Panc1 (cell line): ENCODE results near the gene HLA-DQA1. TPM values are rescaled to one million over a fixed set of nuclear protein-coding genes. Genes with fewer than 3 reads are reported as not detected.
"Not testable (repeated sequence)": the region's sequence is repeated elsewhere in the genome, so short reads cannot be mapped to it uniquely, and the experiment has no call there.

Experiments used
- ATAC-seq: fragments of 200-7000 bp; cut with Tn5 transposase; 2 replicates; pipeline ENCODE4 v1.9.1; 2020; ENCODE audit warnings: mild to moderate bottlenecking, moderate library complexity
- BruUV-seq: library from RNA; stranded (reverse); fragments of 400-500 nt; replicated peaks from 2 replicates; lab custom pipeline; 2021; lab: Mats Ljungman, UMichigan
- CTCF ChIA-PET: fragments of 300-600 bp; sonication (Branson Sonifier 250); formaldehyde crosslinking; loops from one replicate; lab custom pipeline; 2022; ENCODE audit warnings: antibody characterized with exemption; lab: Charles Lee
- POLR2A ChIA-PET: fragments of 300-600 bp; sonication (Branson Sonifier 250); formaldehyde crosslinking; loops from one replicate; lab custom pipeline; 2022; ENCODE audit warnings: antibody characterized with exemption; lab: Charles Lee
- DNase-seq: peaks from one replicate; pipeline ENCODE4 v3.0.0-alpha.2; 2010; ENCODE audit warnings: low read depth, low spot score
- H3K27ac ChIP-seq: 2 replicates; pipeline ENCODE4 v1.5.1; 2011; ENCODE audit warnings: mild to moderate bottlenecking, low read length, inconsistent platforms
- H3K27me3 ChIP-seq: fragments of 200-500 bp; sonication (Bioruptor generic); 2 replicates; pipeline ENCODE4 v1.6.0; 2014; ENCODE audit warnings: low read length, inconsistent platforms; ENCODE audit not compliant: control insufficient read depth, insufficient read depth
- H3K36me3 ChIP-seq: fragments of 200-500 bp; sonication (Bioruptor generic); 2 replicates; pipeline ENCODE4 v1.5.1; 2014; ENCODE audit warnings: inconsistent platforms, mild to moderate bottlenecking, low read length, moderate library complexity; ENCODE audit not compliant: control insufficient read depth, insufficient read depth
- H3K4me1 ChIP-seq: 2 replicates; pipeline ENCODE4 v1.5.1; 2011; ENCODE audit warnings: inconsistent platforms, mild to moderate bottlenecking, low read length, moderate library complexity; ENCODE audit not compliant: control insufficient read depth, insufficient read depth
- H3K4me3 ChIP-seq, 2 experiments: 2 replicates each; pipeline ENCODE4 v1.5.1; 2011 to 2012; ENCODE audit warnings: low read depth in 2 of 2, low read length in 2 of 2, mild to moderate bottlenecking in 2 of 2, inconsistent platforms in 1 of 2, moderate library complexity in 1 of 2
- H3K9me3 ChIP-seq: fragments of 200-500 bp; sonication (Bioruptor generic); 2 replicates; pipeline ENCODE4 v1.5.1; 2014; ENCODE audit warnings: low read depth, mild to moderate bottlenecking, inconsistent platforms, low read length, moderate library complexity; ENCODE audit not compliant: control insufficient read depth, insufficient read depth
- POLR2AphosphoS5 ChIP-seq: IDR thresholded peaks from 2 replicates; pipeline ENCODE4 v1.6.1; 2012; ENCODE audit warnings: mild to moderate bottlenecking, low read depth, low read length, moderate library complexity
- SIN3A ChIP-seq: IDR thresholded peaks from 2 replicates; pipeline ENCODE4 v1.6.1; 2012; ENCODE audit warnings: low read depth, mild to moderate bottlenecking, low read length, moderate library complexity, borderline replicate concordance; ENCODE audit not compliant: insufficient read depth
- TCF7L2 ChIP-seq: IDR thresholded peaks from 2 replicates; pipeline ENCODE4 v1.6.1; 2011; ENCODE audit warnings: mild to moderate bottlenecking, low read depth, low read length, inconsistent platforms
- in situ Hi-C: cut with HindIII; loops from 2 replicates; pipeline ENCODE4 v1.10.0; 2016; ENCODE audit warnings: low sequenced_read_pairs, low pct_unique_long_range_greater_than_20kb
- intact Hi-C: fragments of 100-400 bp; cut with micrococcal nuclease; formaldehyde crosslinking; loops from one replicate; pipeline ENCODE4 v1.10.0; 2022; ENCODE audit not compliant: unreplicated experiment
- total RNA-seq: library from RNA; stranded (reverse); gene quantifications from one replicate; pipeline ENCODE4 v1.2.1, GENCODE V29; 2021; ENCODE audit not compliant: unreplicated experiment
- TF ChIP-seq, protein P1 (sequence below), 2 experiments: IDR thresholded peaks; 2 replicates each; pipeline ENCODE4 v1.6.1; 2011 to 2012; ENCODE audit warnings: low read depth in 2 of 2, control low read depth in 1 of 2, low read length in 1 of 2, mild to moderate bottlenecking in 1 of 2, moderate library complexity in 1 of 2; ENCODE audit not compliant: insufficient read depth in 1 of 2
- TF ChIP-seq, protein P2 (sequence below): fragments of 450-650 bp; IDR thresholded peaks from 2 replicates; pipeline ENCODE4 v1.5.1; 2017; ENCODE audit warnings: mild to moderate bottlenecking

HLA-DQA1 gene
- total RNA-seq, 1 experiment from 2014 or later = 0.39 TPM

DNA sequence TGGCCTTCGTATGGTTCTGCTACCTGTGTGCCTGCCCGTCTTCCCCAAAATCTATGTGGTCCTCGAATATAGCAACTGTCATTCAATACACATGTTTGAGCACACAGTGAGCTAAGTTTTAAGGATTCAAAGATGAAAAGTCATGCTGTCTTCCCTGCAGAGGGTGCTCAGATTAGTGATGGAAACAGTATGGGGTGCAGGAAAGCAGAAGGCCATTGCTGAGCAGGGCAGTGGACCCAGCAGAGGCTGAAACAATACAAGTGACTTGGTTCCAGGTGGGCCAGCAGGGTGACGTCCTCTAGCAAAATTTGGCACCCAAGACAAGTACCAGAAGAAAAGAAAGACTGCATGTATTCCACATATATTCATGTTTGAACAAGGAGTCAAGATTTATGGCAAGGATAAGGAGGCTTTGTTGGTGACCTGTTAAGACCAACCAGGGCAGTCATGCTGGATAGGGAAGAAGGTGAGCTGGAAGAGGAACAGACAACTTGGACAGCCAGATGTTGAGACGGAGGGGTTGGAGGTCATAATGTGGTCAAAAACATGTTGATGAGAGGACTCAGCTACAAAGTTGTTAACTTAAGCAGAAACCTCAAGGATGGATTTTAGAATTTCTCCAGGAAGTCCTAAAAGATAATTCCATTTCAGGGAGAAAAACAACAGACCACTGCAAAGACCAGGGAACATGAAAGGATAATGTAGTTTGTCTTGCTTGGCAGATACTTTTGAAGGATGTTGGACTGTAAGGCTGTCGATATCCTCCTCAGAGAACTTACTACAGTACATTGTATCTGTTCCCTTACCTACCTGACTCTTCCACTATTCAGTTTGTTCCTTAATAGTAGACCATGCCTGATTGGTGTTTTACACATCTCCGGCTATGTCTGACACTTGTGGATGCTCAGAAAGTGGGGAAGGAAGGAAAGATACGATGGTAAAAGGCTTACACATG lies 2.5 kb downstream of the HLA-DQA1 start:
- intact Hi-C loops = no loop called here
- in situ Hi-C loops = no loop called here

DNA sequence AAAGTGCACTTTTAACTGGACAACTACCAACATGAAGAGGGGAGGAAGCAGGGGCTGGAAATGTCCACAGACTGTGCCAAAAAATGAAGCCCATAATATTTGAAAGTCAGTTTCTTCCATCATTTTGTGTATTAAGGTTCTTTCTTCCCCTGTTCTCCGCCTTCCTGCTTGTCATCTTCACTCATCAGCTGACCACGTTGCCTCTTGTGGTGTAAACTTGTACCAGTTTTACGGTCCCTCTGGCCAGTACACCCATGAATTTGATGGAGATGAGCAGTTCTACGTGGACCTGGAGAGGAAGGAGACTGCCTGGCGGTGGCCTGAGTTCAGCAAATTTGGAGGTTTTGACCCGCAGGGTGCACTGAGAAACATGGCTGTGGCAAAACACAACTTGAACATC lies 3.9 kb downstream of the HLA-DQA1 start:
- TF ChIP-seq, protein P1, sequence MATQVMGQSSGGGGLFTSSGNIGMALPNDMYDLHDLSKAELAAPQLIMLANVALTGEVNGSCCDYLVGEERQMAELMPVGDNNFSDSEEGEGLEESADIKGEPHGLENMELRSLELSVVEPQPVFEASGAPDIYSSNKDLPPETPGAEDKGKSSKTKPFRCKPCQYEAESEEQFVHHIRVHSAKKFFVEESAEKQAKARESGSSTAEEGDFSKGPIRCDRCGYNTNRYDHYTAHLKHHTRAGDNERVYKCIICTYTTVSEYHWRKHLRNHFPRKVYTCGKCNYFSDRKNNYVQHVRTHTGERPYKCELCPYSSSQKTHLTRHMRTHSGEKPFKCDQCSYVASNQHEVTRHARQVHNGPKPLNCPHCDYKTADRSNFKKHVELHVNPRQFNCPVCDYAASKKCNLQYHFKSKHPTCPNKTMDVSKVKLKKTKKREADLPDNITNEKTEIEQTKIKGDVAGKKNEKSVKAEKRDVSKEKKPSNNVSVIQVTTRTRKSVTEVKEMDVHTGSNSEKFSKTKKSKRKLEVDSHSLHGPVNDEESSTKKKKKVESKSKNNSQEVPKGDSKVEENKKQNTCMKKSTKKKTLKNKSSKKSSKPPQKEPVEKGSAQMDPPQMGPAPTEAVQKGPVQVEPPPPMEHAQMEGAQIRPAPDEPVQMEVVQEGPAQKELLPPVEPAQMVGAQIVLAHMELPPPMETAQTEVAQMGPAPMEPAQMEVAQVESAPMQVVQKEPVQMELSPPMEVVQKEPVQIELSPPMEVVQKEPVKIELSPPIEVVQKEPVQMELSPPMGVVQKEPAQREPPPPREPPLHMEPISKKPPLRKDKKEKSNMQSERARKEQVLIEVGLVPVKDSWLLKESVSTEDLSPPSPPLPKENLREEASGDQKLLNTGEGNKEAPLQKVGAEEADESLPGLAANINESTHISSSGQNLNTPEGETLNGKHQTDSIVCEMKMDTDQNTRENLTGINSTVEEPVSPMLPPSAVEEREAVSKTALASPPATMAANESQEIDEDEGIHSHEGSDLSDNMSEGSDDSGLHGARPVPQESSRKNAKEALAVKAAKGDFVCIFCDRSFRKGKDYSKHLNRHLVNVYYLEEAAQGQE (IDR thresholded peaks at IDR 0.05; ENCODE audit: insufficient read depth in 1 of 2, low read depth in 2 of 2, low read length in 1 of 2) = no peak
- TF ChIP-seq TCF7L2 (no peak), POLR2AphosphoS5 (no peak)
- TF ChIP-seq, protein P2, sequence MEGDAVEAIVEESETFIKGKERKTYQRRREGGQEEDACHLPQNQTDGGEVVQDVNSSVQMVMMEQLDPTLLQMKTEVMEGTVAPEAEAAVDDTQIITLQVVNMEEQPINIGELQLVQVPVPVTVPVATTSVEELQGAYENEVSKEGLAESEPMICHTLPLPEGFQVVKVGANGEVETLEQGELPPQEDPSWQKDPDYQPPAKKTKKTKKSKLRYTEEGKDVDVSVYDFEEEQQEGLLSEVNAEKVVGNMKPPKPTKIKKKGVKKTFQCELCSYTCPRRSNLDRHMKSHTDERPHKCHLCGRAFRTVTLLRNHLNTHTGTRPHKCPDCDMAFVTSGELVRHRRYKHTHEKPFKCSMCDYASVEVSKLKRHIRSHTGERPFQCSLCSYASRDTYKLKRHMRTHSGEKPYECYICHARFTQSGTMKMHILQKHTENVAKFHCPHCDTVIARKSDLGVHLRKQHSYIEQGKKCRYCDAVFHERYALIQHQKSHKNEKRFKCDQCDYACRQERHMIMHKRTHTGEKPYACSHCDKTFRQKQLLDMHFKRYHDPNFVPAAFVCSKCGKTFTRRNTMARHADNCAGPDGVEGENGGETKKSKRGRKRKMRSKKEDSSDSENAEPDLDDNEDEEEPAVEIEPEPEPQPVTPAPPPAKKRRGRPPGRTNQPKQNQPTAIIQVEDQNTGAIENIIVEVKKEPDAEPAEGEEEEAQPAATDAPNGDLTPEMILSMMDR = no peak
- no peaks in the 10 kb centered on the region for H3K9me3 ChIP-seq
- no TSS peak for BruUV-seq
- peaks cover 17% of the 10 kb centered on the region for H3K27me3 ChIP-seq
- POLR2A ChIA-PET = no interaction called here
- CTCF ChIA-PET = no interaction called here
- no peaks in the 10 kb centered on the region for H3K36me3 ChIP-seq
- H3K27ac ChIP-seq = no peak overlapping the region
- no peak for DNase-seq
- no peak for ATAC-seq
- in situ Hi-C loops (no loop called here), intact Hi-C loops (no loop called here)
- no peaks in the 10 kb centered on the region for H3K4me1 ChIP-seq
- no peak overlapping the region for H3K4me3 ChIP-seq

More for the DNA sequence above, 2.5 kb downstream of the HLA-DQA1 start:
- CTCF ChIA-PET = no interaction called here
- no peak overlapping the region for H3K27ac ChIP-seq
- H3K27me3 ChIP-seq = peaks cover 25% of the 10 kb centered on the region
- no peak overlapping the region for H3K4me3 ChIP-seq
- no TSS peak for BruUV-seq
- no peak for ATAC-seq
- H3K36me3 ChIP-seq = no peaks in the 10 kb centered on the region
- DNase-seq = no peak
- TF ChIP-seq, protein P2 = no peak
- no peak for TF ChIP-seq TCF7L2
- no peak for TF ChIP-seq SIN3A
- TF ChIP-seq, protein P1 (IDR thresholded peaks at IDR 0.05; ENCODE audit: insufficient read depth in 1 of 2, low read depth in 2 of 2, low read length in 1 of 2) = no peak
- TF ChIP-seq POLR2AphosphoS5 = no peak
- POLR2A ChIA-PET = no interaction called here
- H3K4me1 ChIP-seq = no peaks in the 10 kb centered on the region
- no peaks in the 10 kb centered on the region for H3K9me3 ChIP-seq

DNA sequence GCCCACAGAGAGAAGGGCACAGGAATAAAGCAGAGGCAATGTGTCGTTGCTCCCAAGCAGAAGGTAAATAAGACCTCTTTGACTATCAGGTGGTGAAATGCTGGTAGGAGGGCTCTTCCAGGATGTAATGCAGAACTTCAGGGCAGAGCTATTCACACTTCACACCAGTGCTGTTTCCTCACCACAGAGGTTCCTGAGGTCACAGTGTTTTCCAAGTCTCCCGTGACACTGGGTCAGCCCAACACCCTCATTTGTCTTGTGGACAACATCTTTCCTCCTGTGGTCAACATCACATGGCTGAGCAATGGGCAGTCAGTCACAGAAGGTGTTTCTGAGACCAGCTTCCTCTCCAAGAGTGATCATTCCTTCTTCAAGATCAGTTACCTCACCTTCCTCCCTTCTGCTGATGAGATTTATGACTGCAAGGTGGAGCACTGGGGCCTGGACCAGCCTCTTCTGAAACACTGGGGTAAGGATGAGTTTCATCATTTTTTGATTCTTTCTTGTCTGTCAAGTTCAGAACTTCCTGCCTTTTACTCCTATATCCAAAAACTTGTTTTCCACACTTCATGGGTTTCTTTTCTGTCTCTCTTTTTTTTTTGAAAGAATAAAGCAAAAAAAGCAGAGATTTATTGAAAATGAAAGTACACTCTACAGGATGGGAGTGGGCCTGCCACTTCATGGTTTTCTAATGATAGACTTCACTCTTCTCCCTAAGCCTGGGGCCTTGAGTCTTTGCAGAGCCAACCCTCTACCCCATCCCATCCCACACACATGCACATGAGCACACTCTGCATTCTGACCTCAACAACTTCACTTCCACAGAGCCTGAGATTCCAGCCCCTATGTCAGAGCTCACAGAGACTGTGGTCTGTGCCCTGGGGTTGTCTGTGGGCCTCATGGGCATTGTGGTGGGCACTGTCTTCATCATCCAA lies 4.8 kb downstream of the HLA-DQA1 start:
- H3K4me1 ChIP-seq, H3K9me3 ChIP-seq, BruUV-seq, H3K4me3 ChIP-seq, CTCF ChIA-PET, DNase-seq, intact Hi-C loops, H3K27ac ChIP-seq, in situ Hi-C loops, POLR2A ChIA-PET, H3K36me3 ChIP-seq, ATAC-seq: not testable (repeated sequence)
- peaks cover 14% of the 10 kb centered on the region for H3K27me3 ChIP-seq
